Adrenal gland (tissue), 12 donors: ENCODE data around the gene HIP1. TPM values are rescaled to one million over a fixed set of nuclear protein-coding genes. Genes with fewer than 3 reads are reported as not detected.
A peak's percentile ranks its signal among the peaks of the same experiment; 100 is the strongest.

ENCODE experiments used
- DNase-seq, 7 donors: peaks; one replicate each; pipeline ENCODE4 v3.0.0-alpha.2; 2019 to 2020
- H3K27ac ChIP-seq, 5 donors: fragments of 200-600 bp; sonication (generic) in 4 of 5; 1 replicate in 3 of 5; 2 replicates in 2 of 5; pipeline versions ENCODE4 v1.5.1 to v1.8.0; 2016 to 2020; ENCODE audit warnings: mild to moderate bottlenecking in 1 of 5
- H3K27me3 ChIP-seq: fragments of 200-600 bp; 2 replicates; pipeline ENCODE4 v1.8.0; 2021
- H3K36me3 ChIP-seq, 2 donors: fragments of 200-600 bp; replicated peaks in 1 of 2; 1 replicate in 1 of 2; 2 replicates in 1 of 2; pipeline versions ENCODE4 v1.5.1 to v1.8.0; 2018 to 2022
- H3K4me1 ChIP-seq, 2 donors: fragments of 200-600 bp; replicated peaks in 1 of 2; 1 replicate in 1 of 2; 2 replicates in 1 of 2; pipeline versions ENCODE4 v1.5.1 to v1.8.0; 2018 to 2021
- H3K4me3 ChIP-seq, 4 donors: fragments of 200-600 bp; sonication (generic) in 3 of 4; one replicate each; pipeline ENCODE4 v1.5.1; 2016 to 2018
- H3K9me3 ChIP-seq, 3 donors: fragments of 200-600 bp; sonication (generic) in 1 of 3; replicated peaks in 1 of 3; 1 replicate in 2 of 3; 2 replicates in 1 of 3; pipeline versions ENCODE4 v1.5.1 to v1.8.0; 2016 to 2021
- POLR2A ChIP-seq, 2 donors: fragments of 450-650 bp; IDR thresholded peaks; one replicate each; pipeline ENCODE4 v1.6.1; 2017; ENCODE audit warnings: antibody characterized with exemption in 2 of 2, mild to moderate bottlenecking in 2 of 2, moderate library complexity in 1 of 2
- WGBS, 4 donors: extraction: QIAGEN DNeasy Blood & Tissue Kit in 2 of 4; methylation state at CpG; one replicate each; pipeline versions ENCODE4 v1.1.5 to v1.1.7; 2013 to 2017; 5-methylcytosine and 5-hydroxymethylcytosine counted together
- intact Hi-C, 2 donors: fragments of 100-400 bp; cut with DNase I; formaldehyde crosslinking; loops; one replicate each; pipeline versions ENCODE4 v1.14.1 to v1.15.0; 2022 to 2023
- polyA plus RNA-seq, 3 donors: library from polyadenylated mRNA; stranded (reverse); fragments of 200-250 nt in 2 of 3; fragments of 350-450 nt in 1 of 3; fragmentation: Illumina TruSeq in 1 of 3; extraction: RNeasy Lipid Tissue Mini Kit (QIAGEN cat#74804) in 1 of 3; gene quantifications; one replicate each; pipeline ENCODE4 v1.2.3, GENCODE V29; 2013 to 2014
- total RNA-seq, 9 donors: library from RNA; depleted of rRNA in 4 of 9; stranded (reverse); fragments of >200 nt in 4 of 9; fragments of 120-200 nt in 1 of 9; fragmentation: NEBNext Ultra II Directional in 1 of 9; extraction: Animal tissue kit (Norgen Biotek cat#: 25700) in 1 of 9; gene quantifications; one replicate each; pipeline versions ENCODE4 v1.1.0 to v1.2.4, GENCODE V29; 2013 to 2023
- TF ChIP-seq, protein P1 (sequence below), 6 experiments: fragments of 450-650 bp in 4 of 6; fragments of 200-600 bp in 2 of 6; sonication (generic) in 1 of 6; IDR thresholded peaks; 1 replicate in 5 of 6; 2 replicates in 1 of 6; pipeline versions ENCODE4 v1.5.1 to v1.8.0; 2016 to 2021; ENCODE audit warnings: antibody characterized with exemption in 6 of 6, mild to moderate bottlenecking in 2 of 6, moderate library complexity in 1 of 6
- donor health status: healthy with polysubstance abuse.
- donor health status: Bipolar disorder and iron deficiency.
- donor health status: DM: yes; HTN: yes; CAD: no.
- donor health status: DM: no; HTN: no; CAD: no.
- donor health status: DM: no; HTN: no; CAD: no.
- donor health status: DM: yes; HTN: yes; CAD: no.

Gene HIP1
- total and polyA plus RNA-seq, 12 donors: 5.9 to 48.9 (median 32.8) TPM

GRCh38 chr7:75623390-75624133 lies 115.2 kb downstream of the HIP1 start:
- Histone ChIP-seq H3K9me3 (no peaks in the 10 kb centered on the region), H3K27ac (peak overlapping the region in 2 of 5 donors; percentile 74 to 91), H3K4me3 (no peak overlapping the region), H3K27me3 (no peaks in the 10 kb centered on the region), H3K36me3 (no peaks in the 10 kb centered on the region), H3K4me1 (peaks cover 0 to 8% of the 10 kb centered on the region in 2 donors)
- 72 to 78% (median 76%) methylated on average over 13 to 16 of the region's 16 CpGs for WGBS, 4 donors
- intact Hi-C loops: no loop called here
- DNase-seq: peak in 2 of 7 donors; percentile 26 to 37
- TF ChIP-seq POLR2A (IDR thresholded peaks at IDR 0.05): no peak
- TF ChIP-seq, protein P1, sequence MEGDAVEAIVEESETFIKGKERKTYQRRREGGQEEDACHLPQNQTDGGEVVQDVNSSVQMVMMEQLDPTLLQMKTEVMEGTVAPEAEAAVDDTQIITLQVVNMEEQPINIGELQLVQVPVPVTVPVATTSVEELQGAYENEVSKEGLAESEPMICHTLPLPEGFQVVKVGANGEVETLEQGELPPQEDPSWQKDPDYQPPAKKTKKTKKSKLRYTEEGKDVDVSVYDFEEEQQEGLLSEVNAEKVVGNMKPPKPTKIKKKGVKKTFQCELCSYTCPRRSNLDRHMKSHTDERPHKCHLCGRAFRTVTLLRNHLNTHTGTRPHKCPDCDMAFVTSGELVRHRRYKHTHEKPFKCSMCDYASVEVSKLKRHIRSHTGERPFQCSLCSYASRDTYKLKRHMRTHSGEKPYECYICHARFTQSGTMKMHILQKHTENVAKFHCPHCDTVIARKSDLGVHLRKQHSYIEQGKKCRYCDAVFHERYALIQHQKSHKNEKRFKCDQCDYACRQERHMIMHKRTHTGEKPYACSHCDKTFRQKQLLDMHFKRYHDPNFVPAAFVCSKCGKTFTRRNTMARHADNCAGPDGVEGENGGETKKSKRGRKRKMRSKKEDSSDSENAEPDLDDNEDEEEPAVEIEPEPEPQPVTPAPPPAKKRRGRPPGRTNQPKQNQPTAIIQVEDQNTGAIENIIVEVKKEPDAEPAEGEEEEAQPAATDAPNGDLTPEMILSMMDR (IDR thresholded peaks at IDR 0.05): no peak

- Histone ChIP-seq H3K36me3 (no peaks in the 10 kb centered on the region), H3K4me1 (peaks cover 5 to 22% of the 10 kb centered on the region in 2 donors), H3K9me3 (no peaks in the 10 kb centered on the region), H3K4me3 (no peak overlapping the region), H3K27ac (no peak overlapping the region), H3K27me3 (no peaks in the 10 kb centered on the region)
- DNase-seq: peak in 1 of 7 donors; percentile 47
- TF ChIP-seq POLR2A (IDR thresholded peaks at IDR 0.05): no peak
- TF ChIP-seq, protein P1 (IDR thresholded peaks at IDR 0.05): no peak
- intact Hi-C loops: no loop called here
- WGBS, 4 donors: 68 to 82% (median 71%) methylated on average over 8 to 9 of the region's 9 CpGs
Observed at GRCh38 chr7:75621124-75621523, 117.6 kb downstream of the HIP1 start.

DNA sequence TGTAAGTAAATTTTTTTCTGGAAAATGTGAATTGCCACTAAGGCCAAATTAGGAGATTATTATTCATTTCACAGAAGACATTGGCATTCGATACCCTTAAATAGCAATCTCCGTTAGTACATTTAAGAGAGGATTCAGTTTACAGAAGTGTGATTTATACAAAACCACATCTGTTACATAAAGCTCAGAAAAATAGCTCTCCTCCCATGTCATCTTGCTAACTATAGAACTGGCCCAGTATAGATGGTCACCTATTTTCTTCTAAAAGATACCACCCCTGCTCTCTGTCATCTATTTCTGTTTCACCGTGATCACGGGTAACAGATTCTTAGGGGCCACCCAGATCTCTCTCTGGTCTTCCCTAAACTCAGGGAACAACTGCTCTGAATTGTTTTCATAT lies 119.1 kb downstream of the HIP1 start:
- no peaks in the 10 kb centered on the region for H3K27me3 ChIP-seq
- no peak overlapping the region for H3K4me3 ChIP-seq
- no peak for DNase-seq
- no peaks in the 10 kb centered on the region for H3K9me3 ChIP-seq
- H3K27ac ChIP-seq: no peak overlapping the region
- TF ChIP-seq POLR2A (IDR thresholded peaks at IDR 0.05): no peak
- TF ChIP-seq, protein P1 (IDR thresholded peaks at IDR 0.05): no peak
- H3K36me3 ChIP-seq: no peaks in the 10 kb centered on the region
- H3K4me1 ChIP-seq: peaks cover 5 to 22% of the 10 kb centered on the region in 2 donors
- intact Hi-C loops: no loop called here
- 75 to 90% (median 84%) methylated on average over 4 of the region's 4 CpGs for WGBS, 4 donors

- WGBS, 4 donors: 26 to 42% (median 33%) methylated on average over 9 to 12 of the region's 12 CpGs
- Histone ChIP-seq H3K36me3 (no peaks in the 10 kb centered on the region), H3K27ac (peak overlapping the region; percentile 25 to 82 (median 68)), H3K27me3 (no peaks in the 10 kb centered on the region), H3K9me3 (no peaks in the 10 kb centered on the region), H3K4me1 (peaks cover 5 to 15% of the 10 kb centered on the region in 2 donors), H3K4me3 (no peak overlapping the region)
- DNase-seq: peak; percentile 73 to 95 (median 83)
- intact Hi-C loops: no loop called here
- peak in 1 of 2 donors; percentile 33 for TF ChIP-seq POLR2A (IDR thresholded peaks at IDR 0.05)
- TF ChIP-seq, protein P1 (IDR thresholded peaks at IDR 0.05): no peak
Observed at GRCh38 chr7:75617634-75618234, 121.0 kb downstream of the HIP1 start.
